IMR-90 (cell line): ENCODE data around the gene FAM83E. TPM values are rescaled to one million over a fixed set of nuclear protein-coding genes. Genes with fewer than 3 reads are reported as not detected.

Experiments
- ATAC-seq: fragments of 200-7000 bp; cut with Tn5 transposase; 2 replicates; pipeline ENCODE4 v1.9.1; 2020; ENCODE audit warnings: low read depth, mild to moderate bottlenecking, moderate library complexity
- BruUV-seq: library from RNA; stranded (reverse); fragments of 400-500 nt; replicated peaks from 2 replicates; lab custom pipeline; 2021; lab: Mats Ljungman, UMichigan
- CTCF ChIA-PET: fragments of 300-600 bp; formaldehyde crosslinking; extraction: SDS; loops from one replicate; lab custom pipeline; 2021; ENCODE audit warnings: antibody characterized with exemption; lab: Yijun Ruan, JAX
- POLR2A ChIA-PET: fragments of 300-600 bp; sonication (Branson Sonifier 250); formaldehyde crosslinking; loops from one replicate; lab custom pipeline; 2022; ENCODE audit warnings: antibody characterized with exemption; ENCODE audit not compliant: unreplicated experiment; lab: Charles Lee
- DNase-seq: peaks from one replicate; pipeline ENCODE4 v3.0.0; 2013
- H2AFZ ChIP-seq: replicated peaks from 2 replicates; pipeline ENCODE3; 2013; ENCODE audit warnings: low read length, mild to moderate bottlenecking; ENCODE audit not compliant: poor library complexity
- H2AK5ac ChIP-seq: 2 replicates; pipeline ENCODE4 v1.6.1; 2013; ENCODE audit warnings: low read depth, low read length, inconsistent platforms
- H2AK9ac ChIP-seq: replicated peaks from 2 replicates; pipeline ENCODE3; 2013; ENCODE audit warnings: mild to moderate bottlenecking, low read depth, low read length, moderate library complexity; ENCODE audit not compliant: poor library complexity
- H2BK120ac ChIP-seq: 2 replicates; pipeline ENCODE4 v1.6.1; 2013; ENCODE audit warnings: low read depth, low read length, inconsistent platforms
- H2BK15ac ChIP-seq: 3 replicates; pipeline ENCODE4 v1.6.1; 2013; ENCODE audit warnings: low read depth, low read length, inconsistent platforms
- H2BK20ac ChIP-seq: 2 replicates; pipeline ENCODE4 v1.6.1; 2013; ENCODE audit warnings: low read depth, mild to moderate bottlenecking, inconsistent platforms, low read length, moderate library complexity
- H2BK5ac ChIP-seq: 2 replicates; pipeline ENCODE4 v1.6.1; 2013; ENCODE audit warnings: mild to moderate bottlenecking, low read depth, low read length, inconsistent platforms; ENCODE audit not compliant: poor library complexity, severe bottlenecking
- H3K14ac ChIP-seq: replicated peaks from 2 replicates; pipeline ENCODE4 v1.6.1; 2013; ENCODE audit warnings: low read depth, low read length, inconsistent platforms
- H3K18ac ChIP-seq: 2 replicates; pipeline ENCODE4 v1.6.1; 2013; ENCODE audit warnings: low read depth, low read length, control low read depth
- H3K23ac ChIP-seq: 2 replicates; pipeline ENCODE4 v1.6.1; 2013; ENCODE audit warnings: low read depth, low read length, inconsistent platforms
- H3K27ac ChIP-seq: 2 replicates; pipeline ENCODE4 v1.5.1; 2013; ENCODE audit warnings: mild to moderate bottlenecking, control low read depth, low read length; ENCODE audit not compliant: insufficient read depth
- H3K27me3 ChIP-seq: 2 replicates; pipeline ENCODE4 v1.6.1; 2013; ENCODE audit warnings: low read length; ENCODE audit not compliant: control insufficient read depth, insufficient read depth
- H3K36me3 ChIP-seq: 2 replicates; pipeline ENCODE4 v1.6.1; 2013; ENCODE audit warnings: low read length, mixed read lengths; ENCODE audit not compliant: control insufficient read depth, insufficient read depth
- H3K4ac ChIP-seq: 2 replicates; pipeline ENCODE4 v1.6.1; 2013; ENCODE audit warnings: low read depth, low read length, inconsistent platforms
- H3K4me1 ChIP-seq: 2 replicates; pipeline ENCODE4 v1.6.1; 2013; ENCODE audit warnings: low read length, mixed read lengths; ENCODE audit not compliant: control insufficient read depth, insufficient read depth
- H3K4me2 ChIP-seq: 2 replicates; pipeline ENCODE4 v1.6.1; 2013; ENCODE audit warnings: low read depth, mild to moderate bottlenecking, control low read depth, low read length, moderate library complexity
- H3K4me3 ChIP-seq: 2 replicates; pipeline ENCODE4 v1.5.1; 2013; ENCODE audit warnings: low read depth, mild to moderate bottlenecking, control low read depth, low read length, moderate library complexity; ENCODE audit not compliant: insufficient read depth
- H3K56ac ChIP-seq: 2 replicates; pipeline ENCODE4 v1.6.1; 2013; ENCODE audit warnings: low read length, inconsistent platforms; ENCODE audit not compliant: insufficient read depth; ENCODE audit errors: extremely low read depth
- H3K79me1 ChIP-seq, 2 experiments: 2 replicates each; pipeline ENCODE4 v1.6.1; 2013; ENCODE audit warnings: low read length in 2 of 2, inconsistent platforms in 1 of 2, low read depth in 1 of 2
- H3K9ac ChIP-seq: 2 replicates; pipeline ENCODE4 v1.6.1; 2013; ENCODE audit warnings: low read depth, low read length, control low read depth
- H3K9me1 ChIP-seq: 2 replicates; pipeline ENCODE4 v1.6.1; 2013; ENCODE audit warnings: low read length, inconsistent platforms; ENCODE audit not compliant: insufficient read depth
- H3K9me3 ChIP-seq: 2 replicates; pipeline ENCODE4 v1.6.1; 2013; ENCODE audit warnings: low read length; ENCODE audit not compliant: control insufficient read depth, insufficient read depth
- H4K20me1 ChIP-seq: 2 replicates; pipeline ENCODE4 v1.6.1; 2013; ENCODE audit warnings: low read length, inconsistent platforms; ENCODE audit not compliant: insufficient read depth
- H4K5ac ChIP-seq: 2 replicates; pipeline ENCODE4 v1.6.1; 2013; ENCODE audit warnings: mild to moderate bottlenecking, low read depth, low read length, control low read depth
- H4K8ac ChIP-seq, 2 experiments: 2 replicates each; pipeline ENCODE4 v1.6.1; 2013; ENCODE audit warnings: low read depth in 2 of 2, low read length in 2 of 2, control low read depth in 1 of 2, inconsistent platforms in 1 of 2
- H4K91ac ChIP-seq: 2 replicates; pipeline ENCODE4 v1.6.1; 2013; ENCODE audit warnings: low read depth, low read length, inconsistent platforms; ENCODE audit not compliant: insufficient read depth
- BHLHE40 ChIP-seq: fragments of 150-350 bp; IDR thresholded peaks from 2 replicates; pipeline ENCODE4 v1.6.1; 2016; ENCODE audit warnings: mild to moderate bottlenecking, low read depth, low read length
- CEBPB ChIP-seq: IDR thresholded peaks from 2 replicates; pipeline ENCODE4 v1.6.1; 2012; ENCODE audit warnings: low read depth, low read length, improper control_type of control experiment
- CHD1 ChIP-seq: IDR thresholded peaks from 2 replicates; pipeline ENCODE4 v1.6.1; 2012; ENCODE audit warnings: low read depth, low read length, improper control_type of control experiment
- FOS ChIP-seq: fragments of 150-350 bp; IDR thresholded peaks from 2 replicates; pipeline ENCODE4 v1.6.1; 2016; ENCODE audit warnings: low read depth, low read length
- MAZ ChIP-seq: IDR thresholded peaks from 2 replicates; pipeline ENCODE4 v1.6.1; 2012; ENCODE audit warnings: low read depth, mild to moderate bottlenecking, low read length, improper control_type of control experiment, moderate library complexity, borderline replicate concordance
- POLR2A ChIP-seq: IDR thresholded peaks from 2 replicates; pipeline ENCODE4 v1.6.1; 2012; ENCODE audit warnings: mild to moderate bottlenecking, low read depth, low read length
- RAD21 ChIP-seq: IDR thresholded peaks from 2 replicates; pipeline ENCODE4 v1.6.1; 2012; ENCODE audit warnings: low read length, improper control_type of control experiment
- RFX5 ChIP-seq: IDR thresholded peaks from 2 replicates; pipeline ENCODE4 v1.8.0; 2012; ENCODE audit warnings: low read depth, mild to moderate bottlenecking, low read length, moderate library complexity
- SMC3 ChIP-seq: fragments of 150-350 bp; IDR thresholded peaks from 2 replicates; pipeline ENCODE4 v1.6.1; 2016; ENCODE audit warnings: low read depth, mild to moderate bottlenecking, antibody characterized with exemption, low read length, moderate library complexity
- WGBS, 2 experiments: methylation state at CpG; one replicate each; pipeline versions ENCODE4 v1.1.5 to v1.1.7; 2013; ENCODE audit warnings: missing lambda C conversion rate in 2 of 2; ENCODE audit not compliant: insufficient read length in 1 of 2; ENCODE audit errors: extremely low coverage in 2 of 2; 5-methylcytosine and 5-hydroxymethylcytosine counted together
- dilution Hi-C: fragments of 300-500 bp; cut with HindIII; formaldehyde crosslinking; loops from one replicate; pipeline ENCODE4 v1.14.3; 2018; ENCODE audit warnings: low sequenced_read_pairs; ENCODE audit not compliant: unreplicated experiment
- in situ Hi-C: fragments of 300-500 bp; cut with MboI; formaldehyde crosslinking; loops from 3 replicates; pipeline ENCODE4 v1.14.3; 2019; ENCODE audit warnings: low sequenced_read_pairs, inconsistent platforms, mixed read lengths
- intact Hi-C: fragments of 100-400 bp; cut with micrococcal nuclease; formaldehyde crosslinking; loops from 2 replicates; pipeline ENCODE4 v1.10.0; 2022
- polyA plus RNA-seq, 3 experiments: library from polyadenylated mRNA; depleted of rRNA; stranded (reverse); fragments of >200 nt; gene quantifications; 2 replicates each; pipeline ENCODE4 v1.2.3, GENCODE V29; 2012; ENCODE audit warnings: low replicate concordance in 1 of 3
- total RNA-seq: library from RNA; depleted of rRNA; stranded (reverse); fragments of >200 nt; gene quantifications from 2 replicates; pipeline ENCODE4 v1.2.3, GENCODE V29; 2012
- TF ChIP-seq, protein P1 (sequence below): fragments of 150-350 bp; IDR thresholded peaks from 2 replicates; pipeline ENCODE4 v1.6.1; 2017; ENCODE audit warnings: mild to moderate bottlenecking, antibody characterized with exemption, low read length, low read depth
- TF ChIP-seq, protein P2 (sequence below): fragments of 150-350 bp; IDR thresholded peaks from 2 replicates; pipeline ENCODE4 v1.6.1; 2016; ENCODE audit warnings: low read depth, mild to moderate bottlenecking, low read length, moderate library complexity, borderline replicate concordance
- TF ChIP-seq, protein P3 (sequence below): conservative IDR thresholded peaks from 2 replicates; pipeline ENCODE4 v1.5.1; 2012; ENCODE audit warnings: mild to moderate bottlenecking, low read depth, low read length, improper control_type of control experiment

The FAM83E gene
- total and polyA plus RNA-seq, 2 of the 4 experiments (the other 2 are of a cell fraction) = 0.05 to 0.36 TPM

DNA sequence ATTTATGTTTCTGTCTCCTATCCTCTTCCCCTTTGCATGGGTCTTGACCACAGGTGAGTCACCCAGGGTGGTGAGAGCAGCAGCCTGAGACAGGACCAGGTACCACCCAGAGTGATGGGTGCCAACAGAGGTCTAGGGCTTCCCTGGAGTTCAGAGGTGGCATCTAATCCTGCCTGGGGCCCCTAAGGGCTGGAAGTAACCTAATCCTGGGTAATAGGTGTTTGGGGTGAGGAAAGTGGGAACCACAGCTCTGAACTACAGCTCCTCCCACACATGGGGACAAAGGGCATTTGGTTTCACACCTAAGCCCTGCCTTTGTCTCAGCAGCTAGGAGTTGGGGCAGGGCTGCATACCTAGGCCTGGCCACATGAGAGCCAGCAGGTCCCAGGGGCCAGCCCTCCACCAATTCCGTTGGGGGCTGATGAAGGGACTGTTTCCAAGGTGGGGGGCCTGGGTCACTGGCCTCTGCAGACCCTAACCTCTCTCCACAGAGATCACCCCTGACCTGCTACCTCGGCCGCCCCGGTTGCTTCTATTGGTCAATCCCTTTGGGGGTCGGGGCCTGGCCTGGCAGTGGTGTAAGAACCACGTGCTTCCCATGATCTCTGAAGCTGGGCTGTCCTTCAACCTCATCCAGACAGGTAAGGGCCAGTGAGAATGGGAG is 12.5 kb upstream of the FAM83E start:
- CTCF ChIA-PET = no interaction called here
- in situ Hi-C loops = no loop called here

More for the DNA sequence above, 12.5 kb upstream of the FAM83E start:
- no peaks in the 10 kb centered on the region for H3K9me3 ChIP-seq
- H4K8ac ChIP-seq = no peak overlapping the region
- no peak overlapping the region for H2BK120ac ChIP-seq
- no peak overlapping the region for H3K4me2 ChIP-seq
- H2BK20ac ChIP-seq = no peak overlapping the region
- H3K14ac ChIP-seq = no peak overlapping the region
- intact Hi-C loops (no loop called here), dilution Hi-C loops (no loop called here)
- no peak overlapping the region for H2BK15ac ChIP-seq
- POLR2A ChIA-PET = no interaction called here
- H3K9me1 ChIP-seq = peaks cover 4% of the 10 kb centered on the region; the same call in 1 of the 2 replicates
- H4K5ac ChIP-seq = no peak overlapping the region
- H3K79me1 ChIP-seq = peaks cover 4 to 23% of the 10 kb centered on the region in 2 experiments; a peak in 3 of 4 replicates
- no peak overlapping the region for H3K4me3 ChIP-seq
- no peaks in the 10 kb centered on the region for H3K27me3 ChIP-seq
- no CpG with 5 or more reads among the region's 6 CpGs for WGBS, 2 experiments
- no peak overlapping the region for H3K56ac ChIP-seq
- H3K9ac ChIP-seq = no peak overlapping the region
- H3K4me1 ChIP-seq = peaks cover 21% of the 10 kb centered on the region
- H2AK5ac ChIP-seq = no peak overlapping the region
- ATAC-seq = no peak
- H3K18ac ChIP-seq = no peak overlapping the region
- H2AFZ ChIP-seq = no peak overlapping the region
- no peak overlapping the region for H2BK5ac ChIP-seq
- no peak overlapping the region for H3K23ac ChIP-seq
- H2AK9ac ChIP-seq = no peak overlapping the region
- H4K91ac ChIP-seq = no peak overlapping the region
- no peak for DNase-seq
- no peak overlapping the region for H3K4ac ChIP-seq
- H3K27ac ChIP-seq = no peak overlapping the region
- H3K36me3 ChIP-seq = peaks cover 6% of the 10 kb centered on the region; the same call in 1 of the 2 replicates
- no peaks in the 10 kb centered on the region for H4K20me1 ChIP-seq
- TF ChIP-seq CEBPB (no peak), SMC3 (no peak), MAZ (no peak), POLR2A (no peak), RAD21 (no peak), RFX5 (no peak), FOS (no peak), CHD1 (no peak), BHLHE40 (no peak)
- TF ChIP-seq, protein P1, sequence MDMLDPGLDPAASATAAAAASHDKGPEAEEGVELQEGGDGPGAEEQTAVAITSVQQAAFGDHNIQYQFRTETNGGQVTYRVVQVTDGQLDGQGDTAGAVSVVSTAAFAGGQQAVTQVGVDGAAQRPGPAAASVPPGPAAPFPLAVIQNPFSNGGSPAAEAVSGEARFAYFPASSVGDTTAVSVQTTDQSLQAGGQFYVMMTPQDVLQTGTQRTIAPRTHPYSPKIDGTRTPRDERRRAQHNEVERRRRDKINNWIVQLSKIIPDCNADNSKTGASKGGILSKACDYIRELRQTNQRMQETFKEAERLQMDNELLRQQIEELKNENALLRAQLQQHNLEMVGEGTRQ = no peak
- TF ChIP-seq, protein P2, sequence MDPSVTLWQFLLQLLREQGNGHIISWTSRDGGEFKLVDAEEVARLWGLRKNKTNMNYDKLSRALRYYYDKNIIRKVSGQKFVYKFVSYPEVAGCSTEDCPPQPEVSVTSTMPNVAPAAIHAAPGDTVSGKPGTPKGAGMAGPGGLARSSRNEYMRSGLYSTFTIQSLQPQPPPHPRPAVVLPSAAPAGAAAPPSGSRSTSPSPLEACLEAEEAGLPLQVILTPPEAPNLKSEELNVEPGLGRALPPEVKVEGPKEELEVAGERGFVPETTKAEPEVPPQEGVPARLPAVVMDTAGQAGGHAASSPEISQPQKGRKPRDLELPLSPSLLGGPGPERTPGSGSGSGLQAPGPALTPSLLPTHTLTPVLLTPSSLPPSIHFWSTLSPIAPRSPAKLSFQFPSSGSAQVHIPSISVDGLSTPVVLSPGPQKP = no peak
- TF ChIP-seq, protein P3, sequence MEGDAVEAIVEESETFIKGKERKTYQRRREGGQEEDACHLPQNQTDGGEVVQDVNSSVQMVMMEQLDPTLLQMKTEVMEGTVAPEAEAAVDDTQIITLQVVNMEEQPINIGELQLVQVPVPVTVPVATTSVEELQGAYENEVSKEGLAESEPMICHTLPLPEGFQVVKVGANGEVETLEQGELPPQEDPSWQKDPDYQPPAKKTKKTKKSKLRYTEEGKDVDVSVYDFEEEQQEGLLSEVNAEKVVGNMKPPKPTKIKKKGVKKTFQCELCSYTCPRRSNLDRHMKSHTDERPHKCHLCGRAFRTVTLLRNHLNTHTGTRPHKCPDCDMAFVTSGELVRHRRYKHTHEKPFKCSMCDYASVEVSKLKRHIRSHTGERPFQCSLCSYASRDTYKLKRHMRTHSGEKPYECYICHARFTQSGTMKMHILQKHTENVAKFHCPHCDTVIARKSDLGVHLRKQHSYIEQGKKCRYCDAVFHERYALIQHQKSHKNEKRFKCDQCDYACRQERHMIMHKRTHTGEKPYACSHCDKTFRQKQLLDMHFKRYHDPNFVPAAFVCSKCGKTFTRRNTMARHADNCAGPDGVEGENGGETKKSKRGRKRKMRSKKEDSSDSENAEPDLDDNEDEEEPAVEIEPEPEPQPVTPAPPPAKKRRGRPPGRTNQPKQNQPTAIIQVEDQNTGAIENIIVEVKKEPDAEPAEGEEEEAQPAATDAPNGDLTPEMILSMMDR = no peak
- BruUV-seq = no TSS peak
